GM10266 (cell line): ENCODE data around the gene KIAA2012.

Experiments used
- DNase-seq: peaks from one replicate; pipeline ENCODE4 v3.0.0; 2012; ENCODE audit errors: extremely low spot score
- CTCF ChIP-seq: IDR thresholded peaks from 2 replicates; pipeline ENCODE4 v1.5.1; 2012; ENCODE audit warnings: mild to moderate bottlenecking, low read depth; ENCODE audit not compliant: control insufficient read depth, insufficient read depth; ENCODE audit errors: missing control alignments

The KIAA2012 gene

GRCh38 chr2:202158796-202159195 is 85.7 kb downstream of the KIAA2012 start:
- peak; percentile 29 for TF ChIP-seq CTCF
- DNase-seq = no peak

DNA sequence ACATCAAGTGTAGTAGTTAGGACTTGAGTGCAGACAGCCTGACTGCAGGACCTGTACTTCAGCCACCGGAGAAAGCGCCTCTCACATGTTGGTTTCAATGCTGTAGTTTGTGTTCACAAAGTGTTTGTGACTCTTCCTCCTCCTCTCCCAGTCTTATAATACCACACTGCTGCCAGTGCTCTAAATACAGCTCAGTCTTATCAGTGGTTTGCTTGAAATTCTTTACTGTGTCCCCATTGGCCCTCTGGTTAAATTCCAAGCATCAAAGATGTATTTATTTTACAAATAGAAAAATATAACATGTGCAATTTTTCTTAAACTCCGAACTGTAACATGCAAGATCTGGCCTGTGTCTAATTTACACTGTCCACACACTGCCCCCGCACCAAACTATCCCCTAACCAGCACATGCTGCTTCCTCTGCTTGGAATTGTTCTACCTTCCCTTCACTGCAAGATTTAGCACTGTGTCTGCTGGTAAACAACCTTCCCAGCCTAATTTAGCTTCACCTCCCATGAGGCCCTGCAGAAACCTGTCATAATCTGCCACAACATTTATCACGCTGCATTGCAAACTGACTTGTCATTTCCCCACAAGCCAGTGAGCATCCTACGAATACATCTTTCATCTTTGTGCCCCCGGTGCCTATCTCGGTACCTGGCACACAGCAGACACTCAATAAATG is 88.2 kb downstream of the KIAA2012 start:
- no peak for TF ChIP-seq CTCF
- no peak for DNase-seq

DNA sequence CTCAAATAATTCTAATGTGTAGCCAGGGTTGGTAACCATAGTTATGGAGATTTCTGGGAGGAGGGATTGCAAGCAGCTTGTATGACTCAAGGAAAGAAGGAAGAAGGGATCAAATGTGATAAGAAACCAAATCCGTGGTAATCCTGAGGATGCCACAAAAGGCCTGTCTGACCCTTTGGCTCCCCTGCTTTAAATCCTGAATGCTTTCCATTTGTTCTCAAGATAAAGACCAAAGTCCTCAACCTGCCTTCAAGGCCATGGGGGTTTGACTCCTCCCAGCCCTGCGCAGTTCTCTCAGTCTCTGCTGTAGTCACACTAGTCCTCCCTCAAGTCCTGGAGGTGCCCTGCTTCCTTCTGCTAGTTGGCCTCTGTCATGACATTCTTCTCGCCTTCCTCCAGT is 91.4 kb downstream of the KIAA2012 start:
- DNase-seq = no peak
- no peak for TF ChIP-seq CTCF

DNA sequence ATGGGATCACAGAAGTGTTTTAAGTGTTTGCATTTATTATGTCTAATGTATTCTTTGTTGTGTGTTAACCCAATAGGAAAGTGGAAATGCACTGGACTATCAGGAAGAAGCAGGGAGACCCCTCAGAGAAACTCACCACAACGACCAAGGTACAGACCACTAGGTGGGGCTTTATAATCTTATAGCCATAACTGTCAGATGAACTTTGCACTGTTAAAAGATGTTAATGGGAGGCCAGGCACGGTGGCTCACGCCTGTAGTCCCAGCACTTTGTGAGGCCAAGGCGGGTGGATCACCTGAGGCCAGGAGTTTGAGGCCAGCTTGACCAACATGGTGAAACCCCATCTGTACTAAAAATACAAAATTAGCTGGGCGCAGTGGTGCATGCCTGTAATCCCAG is 92.2 kb downstream of the KIAA2012 start:
- DNase-seq = no peak
- no peak for TF ChIP-seq CTCF

GRCh38 chr2:202165945-202166344 is 92.9 kb downstream of the KIAA2012 start:
- no peak for DNase-seq
- no peak for TF ChIP-seq CTCF

DNA sequence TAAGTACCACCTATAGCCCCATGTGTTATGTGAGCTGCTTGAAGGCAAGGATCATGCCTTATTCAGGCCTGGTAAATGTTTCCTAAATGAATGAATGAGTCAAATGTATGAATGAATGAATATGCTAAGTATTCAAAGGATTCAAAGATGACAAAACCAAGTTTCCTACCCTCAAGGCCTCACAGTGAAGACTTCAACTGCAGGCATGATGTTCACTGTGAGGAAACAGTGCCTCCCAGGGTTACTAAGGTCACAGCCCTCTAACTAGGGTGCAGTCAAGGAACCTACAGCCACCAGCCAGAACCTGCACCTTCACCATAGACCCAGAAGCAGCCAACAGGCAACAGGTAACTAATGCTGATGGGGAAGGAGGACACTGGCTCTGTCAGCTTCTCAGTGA is 96.1 kb downstream of the KIAA2012 start:
- TF ChIP-seq CTCF = no peak
- DNase-seq = no peak

DNA sequence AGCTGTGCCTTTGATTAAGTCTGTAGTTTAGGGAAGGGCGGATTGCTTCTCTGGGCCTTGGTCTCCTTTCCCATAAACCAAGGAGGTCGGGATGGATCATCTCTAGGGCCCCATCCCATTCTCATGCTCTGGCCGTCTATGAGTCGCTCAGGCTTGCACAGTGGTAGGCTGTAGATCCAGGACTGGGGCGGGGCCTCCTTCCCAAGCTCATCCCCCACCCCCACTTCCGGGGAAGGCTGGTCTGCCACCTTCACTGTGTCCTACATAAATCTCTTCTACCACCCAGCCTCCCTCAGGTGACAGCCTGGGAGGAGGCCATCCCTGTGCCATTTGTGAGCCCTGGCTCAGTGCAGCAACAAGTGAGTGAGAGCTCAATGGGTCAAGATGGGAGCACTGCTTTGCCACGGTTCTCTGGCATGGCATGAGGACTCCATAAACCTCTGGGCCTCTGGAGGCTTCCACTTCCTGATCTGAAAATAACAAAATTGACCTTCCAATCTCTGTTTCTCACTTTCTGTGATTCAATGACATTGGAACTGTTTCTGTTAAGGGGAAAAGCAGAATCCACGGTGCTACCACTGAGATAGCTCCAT is 96.9 kb downstream of the KIAA2012 start:
- DNase-seq = no peak
- TF ChIP-seq CTCF = no peak
